DOHH2 (cell line): ENCODE data around the gene AK8.

ENCODE experiments used
- H3F3A ChIP-seq: fragments of 200-600 bp; sonication (generic), shearing (Covaris generic); 2 replicates; pipeline ENCODE4 v1.6.0; 2016; ENCODE audit warnings: antibody characterized with exemption, mild to moderate bottlenecking; ENCODE audit not compliant: control insufficient read depth, insufficient read depth
- H3K27ac ChIP-seq: fragments of 200-600 bp; sonication (generic); 2 replicates; pipeline ENCODE4 v1.5.1; 2014; ENCODE audit warnings: low read depth, mild to moderate bottlenecking, low read length, moderate library complexity
- H3K27me3 ChIP-seq: fragments of 200-600 bp; sonication (generic); 2 replicates; pipeline ENCODE4 v1.6.1; 2014; ENCODE audit warnings: mild to moderate bottlenecking, low read length, mixed read lengths; ENCODE audit not compliant: control insufficient read depth
- H3K36me3 ChIP-seq: fragments of 200-600 bp; sonication (generic); 2 replicates; pipeline ENCODE4 v1.6.1; 2014; ENCODE audit warnings: mild to moderate bottlenecking, low read length, moderate library complexity, mixed read lengths; ENCODE audit not compliant: control insufficient read depth
- H3K4me1 ChIP-seq: fragments of 200-600 bp; sonication (generic); 2 replicates; pipeline ENCODE4 v1.6.1; 2014; ENCODE audit warnings: mild to moderate bottlenecking, low read length, mixed read lengths; ENCODE audit not compliant: control insufficient read depth
- H3K4me2 ChIP-seq: fragments of 200-600 bp; sonication (generic); 2 replicates; pipeline ENCODE4 v1.6.0; 2014; ENCODE audit warnings: mild to moderate bottlenecking, low read length, moderate library complexity
- H3K4me3 ChIP-seq: fragments of 200-600 bp; sonication (generic); 2 replicates; pipeline ENCODE4 v1.5.1; 2014; ENCODE audit warnings: mild to moderate bottlenecking, low read length, mixed read lengths
- H3K79me2 ChIP-seq: fragments of 200-600 bp; sonication (generic); 2 replicates; pipeline ENCODE4 v1.6.1; 2014; ENCODE audit warnings: mild to moderate bottlenecking, low read length, mixed read lengths; ENCODE audit not compliant: control insufficient read depth
- H3K9me2 ChIP-seq: fragments of 200-600 bp; sonication (generic); replicated peaks from 2 replicates; pipeline ENCODE4 v1.6.1; 2014; ENCODE audit warnings: mild to moderate bottlenecking, low read length, mixed read lengths; ENCODE audit not compliant: control insufficient read depth
- H3K9me3 ChIP-seq: fragments of 200-600 bp; sonication (generic); 2 replicates; pipeline ENCODE4 v1.6.1; 2014; ENCODE audit warnings: antibody characterized with exemption, low read length, mixed read lengths; ENCODE audit not compliant: control insufficient read depth, insufficient read depth
- H4K20me1 ChIP-seq: fragments of 200-600 bp; sonication (generic); 2 replicates; pipeline ENCODE4 v1.6.0; 2014; ENCODE audit warnings: low read depth, mild to moderate bottlenecking, antibody characterized with exemption, low read length, moderate library complexity; ENCODE audit not compliant: control insufficient read depth, insufficient read depth
- CTCF ChIP-seq: fragments of 200-600 bp; sonication (generic); IDR thresholded peaks from one replicate; pipeline ENCODE4 v1.5.1; 2014; ENCODE audit warnings: antibody characterized with exemption, mild to moderate bottlenecking, low read depth, low read length; ENCODE audit not compliant: poor library complexity, severe bottlenecking
- EZH2phosphoT487 ChIP-seq: fragments of 200-600 bp; sonication (generic); IDR thresholded peaks from 2 replicates; pipeline ENCODE4 v1.6.1; 2017; ENCODE audit warnings: borderline replicate concordance, mild to moderate bottlenecking, antibody characterized with exemption, low read length, moderate library complexity, mixed read lengths

Gene AK8

GRCh38 chr9:132903574-132904492 lies 25.7 kb upstream of the AK8 start:
- TF ChIP-seq CTCF = no peak
- H3K4me2 ChIP-seq = no peak overlapping the region
- no peak overlapping the region for H3K27ac ChIP-seq

GRCh38 chr9:132901858-132902831 lies 24.1 kb upstream of the AK8 start:
- no peaks in the 10 kb centered on the region for H3K9me3 ChIP-seq
- no peaks in the 10 kb centered on the region for H3K4me1 ChIP-seq
- 0 out of 2 replicates have a peak, but pooled peaks cover 6% of the 10 kb centered on the region for H3F3A ChIP-seq
- H4K20me1 ChIP-seq = no peaks in the 10 kb centered on the region; the same call in 1 of the 2 replicates
- H3K4me2 ChIP-seq = no peak overlapping the region
- H3K4me3 ChIP-seq = no peak overlapping the region
- no peak overlapping the region for H3K27ac ChIP-seq
- H3K79me2 ChIP-seq = no peaks in the 10 kb centered on the region
- TF ChIP-seq EZH2phosphoT487 (no peak), CTCF (peak; percentile 82)
- peaks cover 79% of the 10 kb centered on the region for H3K36me3 ChIP-seq
- H3K27me3 ChIP-seq = no peaks in the 10 kb centered on the region
- H3K9me2 ChIP-seq = no peaks in the 10 kb centered on the region

More at GRCh38 chr9:132903574-132904492, 25.7 kb upstream of the AK8 start:
- Histone ChIP-seq H3K4me1 (no peaks in the 10 kb centered on the region), H3K27me3 (no peaks in the 10 kb centered on the region), H3F3A (0 out of 2 replicates have a peak, but pooled peaks cover 6% of the 10 kb centered on the region), H4K20me1 (no peaks in the 10 kb centered on the region; the same call in 1 of the 2 replicates), H3K4me3 (no peak overlapping the region), H3K79me2 (no peaks in the 10 kb centered on the region), H3K36me3 (peaks cover 66% of the 10 kb centered on the region), H3K9me3 (no peaks in the 10 kb centered on the region), H3K9me2 (no peaks in the 10 kb centered on the region)

GRCh38 chr9:132898051-132898450 lies 20.0 kb upstream of the AK8 start:
- no peak for TF ChIP-seq EZH2phosphoT487
- no peaks in the 10 kb centered on the region for H3K9me2 ChIP-seq
- H3K4me2 ChIP-seq = no peak overlapping the region
- H3F3A ChIP-seq = peaks cover 6% of the 10 kb centered on the region; the same call in 1 of the 2 replicates
- H3K27me3 ChIP-seq = no peaks in the 10 kb centered on the region
- no peak overlapping the region for H3K27ac ChIP-seq
- H3K4me1 ChIP-seq = no peaks in the 10 kb centered on the region
- no peaks in the 10 kb centered on the region for H3K9me3 ChIP-seq
- no peak overlapping the region for H3K4me3 ChIP-seq
- peaks cover 84% of the 10 kb centered on the region for H3K36me3 ChIP-seq
- no peaks in the 10 kb centered on the region; the same call in 1 of the 2 replicates for H4K20me1 ChIP-seq
- H3K79me2 ChIP-seq = no peaks in the 10 kb centered on the region
